ENCODE measurements around the gene ADCY3. TPM values are rescaled to one million over a fixed set of nuclear protein-coding genes. Genes with fewer than 3 reads are reported as not detected.

Gene ADCY3
- total and polyA plus RNA-seq, 2 of the 4 experiments (the other 2 are of a cell fraction), result 17.4 to 46.1 TPM

- Histone ChIP-seq H3K9me1 (ENCODE audit: insufficient read depth, low read length) (peaks cover 5% of the 10 kb centered on the region; the same call in 1 of the 2 replicates), H4K5ac (ENCODE audit: low read depth, low read length) (no peak overlapping the region), H3K18ac (ENCODE audit: low read depth, low read length) (no peak overlapping the region), H3K79me1 (ENCODE audit: low read depth in 1 of 2, low read length in 2 of 2) (peaks cover 0 to 13% of the 10 kb centered on the region in 2 experiments; a peak in 1 of 4 replicates), H3K56ac (ENCODE audit: extremely low read depth, insufficient read depth, low read length) (no peak overlapping the region), H3K14ac (replicated peaks; ENCODE audit: low read depth, low read length) (no peak overlapping the region), H3K9ac (ENCODE audit: low read depth, low read length) (no peak overlapping the region), H3K4me1 (ENCODE audit: control insufficient read depth, insufficient read depth, low read length) (peaks cover 5% of the 10 kb centered on the region), H3K27ac (ENCODE audit: insufficient read depth, low read length) (no peak overlapping the region), H3K4ac (ENCODE audit: low read depth, low read length) (no peak overlapping the region), H3K36me3 (ENCODE audit: control insufficient read depth, insufficient read depth, low read length) (peaks cover 12% of the 10 kb centered on the region), H2BK15ac (ENCODE audit: low read depth, low read length) (no peak overlapping the region), H2AK5ac (ENCODE audit: low read depth, low read length) (no peak overlapping the region; the same call in 1 of the 2 replicates), H3K9me3 (ENCODE audit: control insufficient read depth, insufficient read depth, low read length) (peaks cover 10% of the 10 kb centered on the region), H2BK20ac (ENCODE audit: low read depth, low read length) (no peak overlapping the region), H3K23ac (ENCODE audit: low read depth, low read length) (no peak overlapping the region), H2BK5ac (ENCODE audit: low read depth, low read length, poor library complexity, severe bottlenecking) (no peak overlapping the region), H2BK120ac (ENCODE audit: low read depth, low read length) (no peak overlapping the region), H3K4me3 (ENCODE audit: insufficient read depth, low read depth, low read length) (no peak overlapping the region), H3K4me2 (ENCODE audit: low read depth, low read length) (no peak overlapping the region), H4K20me1 (ENCODE audit: insufficient read depth, low read length) (0 out of 2 replicates have a peak, but pooled peaks cover 2% of the 10 kb centered on the region), H3K27me3 (ENCODE audit: control insufficient read depth, insufficient read depth, low read length) (no peaks in the 10 kb centered on the region), H2AFZ (replicated peaks; ENCODE audit: low read length, poor library complexity) (no peak overlapping the region), H2AK9ac (replicated peaks; ENCODE audit: low read depth, low read length, poor library complexity) (no peak overlapping the region), H4K8ac (ENCODE audit: low read depth in 2 of 2, low read length in 2 of 2) (no peak overlapping the region), H4K91ac (ENCODE audit: insufficient read depth, low read depth, low read length) (no peak overlapping the region)
- in situ Hi-C loops (cut with MboI; ENCODE audit: low sequenced_read_pairs), result no loop called here
- ChIA-PET CTCF (no interaction called here), POLR2A (ENCODE audit: unreplicated experiment) (interaction anchor here (0.5 kb wide), 1 partner anchor 9 kb away, joined by 4 read pairs; no protein-coding TSS in a partner anchor)
- ATAC-seq (ENCODE audit: low read depth) (no peak), DNase-seq (no peak)
- dilution Hi-C loops (cut with HindIII; ENCODE audit: low sequenced_read_pairs, unreplicated experiment), result no loop called here
- intact Hi-C loops (cut with micrococcal nuclease), result no loop called here
- no peak for TF ChIP-seq MAZ (IDR thresholded peaks at IDR 0.05; ENCODE audit: borderline replicate concordance, low read depth, low read length)
- TF ChIP-seq FOS (IDR thresholded peaks at IDR 0.05; ENCODE audit: low read depth, low read length), result no peak
- 89% methylated on average over 9 of the region's 30 CpGs; no CpG with 5 or more reads in 1 of the 2 experiments for WGBS, 2 experiments (ENCODE audit: extremely low coverage in 2 of 2, insufficient read length in 1 of 2)
- BruUV-seq (replicated peaks), result no TSS peak
Observed at GRCh38 chr2:24898122-24899109, 21.6 kb downstream of the ADCY3 start.

All from IMR-90 (cell line).